ENCODE results near the gene PPM1L.

- TF ChIP-seq, protein P1, sequence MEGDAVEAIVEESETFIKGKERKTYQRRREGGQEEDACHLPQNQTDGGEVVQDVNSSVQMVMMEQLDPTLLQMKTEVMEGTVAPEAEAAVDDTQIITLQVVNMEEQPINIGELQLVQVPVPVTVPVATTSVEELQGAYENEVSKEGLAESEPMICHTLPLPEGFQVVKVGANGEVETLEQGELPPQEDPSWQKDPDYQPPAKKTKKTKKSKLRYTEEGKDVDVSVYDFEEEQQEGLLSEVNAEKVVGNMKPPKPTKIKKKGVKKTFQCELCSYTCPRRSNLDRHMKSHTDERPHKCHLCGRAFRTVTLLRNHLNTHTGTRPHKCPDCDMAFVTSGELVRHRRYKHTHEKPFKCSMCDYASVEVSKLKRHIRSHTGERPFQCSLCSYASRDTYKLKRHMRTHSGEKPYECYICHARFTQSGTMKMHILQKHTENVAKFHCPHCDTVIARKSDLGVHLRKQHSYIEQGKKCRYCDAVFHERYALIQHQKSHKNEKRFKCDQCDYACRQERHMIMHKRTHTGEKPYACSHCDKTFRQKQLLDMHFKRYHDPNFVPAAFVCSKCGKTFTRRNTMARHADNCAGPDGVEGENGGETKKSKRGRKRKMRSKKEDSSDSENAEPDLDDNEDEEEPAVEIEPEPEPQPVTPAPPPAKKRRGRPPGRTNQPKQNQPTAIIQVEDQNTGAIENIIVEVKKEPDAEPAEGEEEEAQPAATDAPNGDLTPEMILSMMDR (IDR thresholded peaks at IDR 0.05; ENCODE audit: low read length): no peak
- TF ChIP-seq EZH2phosphoT487 (IDR thresholded peaks at IDR 0.05; ENCODE audit: low read length): no peak
- TF ChIP-seq EZH2 (optimal IDR thresholded peaks at IDR 0.05; ENCODE audit: low read depth, low read length): no peak
Observed at GRCh38 chr3:160812304-160812703, 56.3 kb downstream of the PPM1L start.
